WI38 (cell line): Measurements from ENCODE around the gene KCNK5.

Source experiments
- H3K4me3 ChIP-seq: 2 replicates; pipeline ENCODE4 v1.5.1; 2011; ENCODE audit warnings: low read depth, mild to moderate bottlenecking, control low read depth, low read length
- CTCF ChIP-seq: IDR thresholded peaks from 2 replicates; pipeline ENCODE4 v1.5.1; 2012; ENCODE audit warnings: low read depth, mild to moderate bottlenecking, control low read depth, low read length

KCNK5 gene

GRCh38 chr6:39191236-39191930 lies 37.9 kb downstream of the KCNK5 start:
- no peak for TF ChIP-seq CTCF
- no peak overlapping the region for H3K4me3 ChIP-seq

GRCh38 chr6:39190545-39191235 lies 38.6 kb downstream of the KCNK5 start:
- H3K4me3 ChIP-seq, result no peak overlapping the region
- TF ChIP-seq CTCF, result no peak

GRCh38 chr6:39189915-39190544 lies 39.2 kb downstream of the KCNK5 start:
- no peak for TF ChIP-seq CTCF
- H3K4me3 ChIP-seq, result no peak overlapping the region

DNA sequence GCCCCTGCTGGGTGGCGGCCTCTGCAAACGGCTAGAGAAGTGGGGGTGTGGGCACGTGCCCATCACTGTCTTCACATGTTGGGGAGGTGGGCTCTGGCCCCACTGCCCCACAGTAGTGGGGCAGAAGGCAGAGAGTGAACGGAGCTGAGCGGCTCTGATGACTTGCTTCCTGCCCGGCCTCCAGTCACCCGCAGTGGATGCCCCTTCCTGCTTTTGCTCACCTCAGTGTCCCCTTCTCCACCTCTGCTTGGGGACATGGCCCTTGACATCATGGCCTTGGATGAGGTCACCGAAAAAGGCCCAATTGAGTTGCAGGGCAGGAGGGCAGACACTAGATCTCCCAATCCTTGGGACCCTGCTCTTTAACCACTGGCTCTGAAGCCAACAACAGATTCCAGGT lies 40.1 kb downstream of the KCNK5 start:
- TF ChIP-seq CTCF, result no peak
- no peak overlapping the region for H3K4me3 ChIP-seq

DNA sequence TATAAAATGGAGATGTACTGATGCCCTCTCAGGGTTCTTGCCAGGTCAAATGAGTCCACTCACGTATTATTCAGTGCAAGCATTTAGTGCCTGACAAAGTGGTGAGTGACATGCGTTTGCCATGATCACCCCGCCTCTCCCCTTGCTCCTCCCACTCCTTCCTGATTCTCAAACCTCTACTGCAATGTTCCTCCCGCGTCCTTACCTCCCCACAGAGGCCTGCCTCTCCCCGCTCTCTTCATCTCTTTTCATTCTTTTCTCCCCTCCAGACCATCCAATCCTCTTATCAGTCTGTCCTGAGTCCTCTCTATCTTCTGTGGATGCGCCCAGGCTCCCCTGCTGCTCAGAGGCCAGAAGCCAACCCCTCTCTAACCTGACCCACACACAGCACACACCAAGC lies 40.7 kb downstream of the KCNK5 start:
- no peak for TF ChIP-seq CTCF
- no peak overlapping the region for H3K4me3 ChIP-seq

DNA sequence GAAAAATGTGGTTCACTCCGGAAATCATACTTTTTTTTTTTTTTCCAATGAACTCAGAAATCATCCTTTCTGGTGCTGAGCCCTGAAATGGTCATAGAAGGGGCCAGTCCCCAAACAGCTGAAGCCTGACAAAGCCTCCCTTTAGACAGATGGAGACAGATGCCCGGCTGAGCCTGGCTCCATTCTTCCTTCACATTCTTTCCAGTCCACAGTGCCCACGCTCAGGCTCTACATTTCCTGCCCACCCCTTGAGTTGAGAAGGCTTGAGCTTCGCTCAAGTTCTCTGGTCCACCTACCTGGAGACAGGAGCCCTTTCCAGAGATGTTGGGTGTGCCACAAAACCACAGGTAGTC lies 41.2 kb downstream of the KCNK5 start:
- TF ChIP-seq CTCF, result no peak
- H3K4me3 ChIP-seq, result no peak overlapping the region
